Natural killer cell (primary cell): Measurements from ENCODE around the gene CDH20. TPM values are rescaled to one million over a fixed set of nuclear protein-coding genes. Genes with fewer than 3 reads are reported as not detected.

Experiments
- ATAC-seq, 3 donors: fragments of 150-1000 bp in 2 of 3; fragments of 200-7000 bp in 1 of 3; cut with Tn5 transposase; 1 replicate in 1 of 3; 2 replicates in 2 of 3; pipeline ENCODE4 v1.10.0; 2021; ENCODE audit warnings: mild to moderate bottlenecking in 2 of 3, moderate library complexity in 2 of 3
- DNase-seq, 2 donors: peaks; one replicate each; pipeline versions ENCODE4 v3.0.0 to v3.0.0-alpha.2; 2013 to 2021; ENCODE audit warnings: mixed read lengths in 1 of 2
- H3K27ac ChIP-seq: one replicate; pipeline ENCODE4 v1.5.1; 2013; ENCODE audit warnings: mild to moderate bottlenecking, low read length
- H3K27me3 ChIP-seq: one replicate; pipeline ENCODE4 v1.6.1; 2013; ENCODE audit warnings: low read length; ENCODE audit not compliant: control insufficient read depth, insufficient read depth
- H3K36me3 ChIP-seq: one replicate; pipeline ENCODE4 v1.6.1; 2013; ENCODE audit warnings: low read length; ENCODE audit not compliant: control insufficient read depth, insufficient read depth
- H3K4me1 ChIP-seq: one replicate; pipeline ENCODE4 v1.6.1; 2013; ENCODE audit warnings: low read length; ENCODE audit not compliant: control insufficient read depth, insufficient read depth
- H3K4me3 ChIP-seq: one replicate; pipeline ENCODE4 v1.5.1; 2013; ENCODE audit warnings: low read length
- H3K9me3 ChIP-seq: one replicate; pipeline ENCODE4 v1.6.1; 2013; ENCODE audit warnings: low read length; ENCODE audit not compliant: control insufficient read depth, insufficient read depth
- H3K27ac Mint-ChIP-seq, 2 donors: one replicate each; pipeline ENCODE4 v1.8.0; 2022; ENCODE audit warnings: mild to moderate bottlenecking in 2 of 2, mixed read lengths in 2 of 2, moderate library complexity in 1 of 2
- H3K27me3 Mint-ChIP-seq, 2 donors: one replicate each; pipeline ENCODE4 v1.8.0; 2022; ENCODE audit warnings: low read depth in 2 of 2, mixed read lengths in 2 of 2
- H3K36me3 Mint-ChIP-seq: one replicate; pipeline ENCODE4 v1.8.0; 2022; ENCODE audit warnings: mixed read lengths
- H3K4me1 Mint-ChIP-seq, 2 donors: one replicate each; pipeline ENCODE4 v1.8.0; 2022; ENCODE audit warnings: mixed read lengths in 2 of 2
- H3K4me3 Mint-ChIP-seq: one replicate; pipeline ENCODE4 v1.8.0; 2022; ENCODE audit warnings: mild to moderate bottlenecking, moderate library complexity, mixed read lengths
- H3K9me3 Mint-ChIP-seq, 2 donors: one replicate each; pipeline ENCODE4 v1.8.0; 2022; ENCODE audit warnings: mixed read lengths in 2 of 2
- CTCF ChIP-seq: fragments of 200-600 bp; IDR thresholded peaks from one replicate; pipeline ENCODE4 v1.8.0; 2022; ENCODE audit warnings: antibody characterized with exemption
- WGBS: methylation state at CpG from one replicate; pipeline ENCODE4 v1.1.7; 2013; ENCODE audit warnings: missing lambda C conversion rate; ENCODE audit not compliant: insufficient coverage; 5-methylcytosine and 5-hydroxymethylcytosine counted together
- intact Hi-C: fragments of 100-400 bp; cut with micrococcal nuclease; formaldehyde crosslinking; loops from one replicate; pipeline ENCODE4 v1.14.2; 2022
- total RNA-seq, 4 donors: library from RNA; stranded (reverse); fragments of 120-200 nt in 1 of 4; gene quantifications; one replicate each; pipeline versions ENCODE4 v1.2.3 to v1.2.4, GENCODE V29; 2013 to 2022

Gene CDH20
- total RNA-seq, 3 donors from 2014 or later (not counting 1 experiment from before 2014, with no cell fraction given): 0.09 to 0.10 TPM; not detected in 1

GRCh38 chr18:61443081-61443725 lies 110.0 kb downstream of the CDH20 start:
- ATAC-seq (no peak), DNase-seq (no peak)
- Histone ChIP-seq H3K27ac (no peak overlapping the region), H3K4me3 (no peak overlapping the region), H3K36me3 (no peaks in the 10 kb centered on the region), H3K27me3 (no peaks in the 10 kb centered on the region), H3K9me3 (no peaks in the 10 kb centered on the region), H3K4me1 (no peaks in the 10 kb centered on the region)
- Mint-ChIP-seq H3K27ac (no peak overlapping the region), H3K4me3 (no peak overlapping the region), H3K27me3 (peaks cover 0 to 2% of the 10 kb centered on the region in 2 donors), H3K4me1 (no peaks in the 10 kb centered on the region), H3K36me3 (no peaks in the 10 kb centered on the region), H3K9me3 (peaks cover 5 to 9% of the 10 kb centered on the region in 2 donors)
- no peak for TF ChIP-seq CTCF
- WGBS: 70% methylated on average over 5 of the region's 5 CpGs
- intact Hi-C loops: no loop called here

GRCh38 chr18:61448316-61448715 lies 115.1 kb downstream of the CDH20 start:
- H3K4me3 Mint-ChIP-seq: no peak overlapping the region
- no peaks in the 10 kb centered on the region for H3K36me3 ChIP-seq
- no peaks in the 10 kb centered on the region for H3K4me1 ChIP-seq
- TF ChIP-seq CTCF: no peak
- H3K36me3 Mint-ChIP-seq: no peaks in the 10 kb centered on the region
- intact Hi-C loops: no loop called here
- no peak overlapping the region for H3K4me3 ChIP-seq
- no peaks in the 10 kb centered on the region for H3K9me3 ChIP-seq
- DNase-seq (no peak), ATAC-seq (no peak)
- 17% methylated on average over 1 of the region's 2 CpGs for WGBS
- H3K27me3 Mint-ChIP-seq: peaks cover 0 to 2% of the 10 kb centered on the region in 2 donors
- H3K4me1 Mint-ChIP-seq: no peaks in the 10 kb centered on the region
- H3K27ac ChIP-seq: no peak overlapping the region
- no peaks in the 10 kb centered on the region for H3K27me3 ChIP-seq
- H3K9me3 Mint-ChIP-seq: peaks cover 7 to 9% of the 10 kb centered on the region in 2 donors
- H3K27ac Mint-ChIP-seq: no peak overlapping the region

GRCh38 chr18:61459896-61460648 lies 126.8 kb downstream of the CDH20 start:
- no peak overlapping the region for H3K4me3 ChIP-seq
- no peak overlapping the region for H3K27ac ChIP-seq
- Mint-ChIP-seq H3K4me1 (peaks cover 8 to 9% of the 10 kb centered on the region in 2 donors), H3K36me3 (no peaks in the 10 kb centered on the region), H3K4me3 (no peak overlapping the region), H3K27ac (no peak overlapping the region), H3K27me3 (no peaks in the 10 kb centered on the region), H3K9me3 (peaks cover 0 to 2% of the 10 kb centered on the region in 2 donors)
- intact Hi-C loops: no loop called here
- WGBS: 78% methylated on average over 4 of the region's 4 CpGs
- DNase-seq (no peak), ATAC-seq (no peak)
- TF ChIP-seq CTCF: no peak
- no peaks in the 10 kb centered on the region for H3K36me3 ChIP-seq
- no peaks in the 10 kb centered on the region for H3K4me1 ChIP-seq
- no peaks in the 10 kb centered on the region for H3K9me3 ChIP-seq
- no peaks in the 10 kb centered on the region for H3K27me3 ChIP-seq
